ENCODE measurements around the gene PSMA7.

GRCh38 chr20:62145688-62146018 lies 2.5 kb upstream of the PSMA7 start:
- TF ChIP-seq EZH2 (IDR thresholded peaks at IDR 0.05; ENCODE audit: borderline replicate concordance, low read depth, low read length, severe bottlenecking) (no peak), CTCF (IDR thresholded peaks at IDR 0.05; ENCODE audit: borderline replicate concordance, extremely low read depth, low read length, poor library complexity, severe bottlenecking) (no peak)

Data from DND-41 (cell line).